K562 (cell line): Measurements from ENCODE around the gene TEX54. TPM values are rescaled to one million over a fixed set of nuclear protein-coding genes. Genes with fewer than 3 reads are reported as not detected.
A peak's percentile ranks its signal among the peaks of the same experiment; 100 is the strongest.

ENCODE experiments used
- ADNP ChIP-seq: fragments of 200-800 bp; sonication (Bioruptor generic); IDR thresholded peaks from 2 replicates; pipeline ENCODE4 v1.6.1; 2016; ENCODE audit warnings: missing genetic modification characterization, missing compliant biosample characterization
- BCL6 ChIP-seq: fragments of 250-450 bp; sonication (Bioruptor Pico); IDR thresholded peaks from 2 replicates; pipeline ENCODE4 v1.4.0; 2020
- CBX5 ChIP-seq: IDR thresholded peaks from 2 replicates; pipeline ENCODE4 v1.6.1; 2014; ENCODE audit warnings: low read depth, borderline replicate concordance
- ELF4 ChIP-seq: fragments of 450-650 bp; formaldehyde crosslinking; IDR thresholded peaks from 2 replicates; pipeline ENCODE4 v1.4.0; 2022; ENCODE audit warnings: missing genetic modification characterization
- FOXK1 ChIP-seq: sonication (generic); formaldehyde crosslinking; IDR thresholded peaks from 2 replicates; pipeline ENCODE4 v1.8.0; 2022; ENCODE audit warnings: missing genetic modification reagents, mild to moderate bottlenecking, borderline replicate concordance
- HDAC1 ChIP-seq, 2 experiments: fragments of 450-650 bp; IDR thresholded peaks; 2 replicates each; pipeline ENCODE4 v1.6.1; 2016 to 2017; ENCODE audit warnings: inconsistent platforms in 1 of 2, mild to moderate bottlenecking in 1 of 2, moderate library complexity in 1 of 2
- HMGN3 ChIP-seq: IDR thresholded peaks from 2 replicates; pipeline ENCODE4 v1.6.1; 2011; ENCODE audit warnings: borderline replicate concordance, low read depth, mild to moderate bottlenecking, mixed read lengths, low read length; ENCODE audit not compliant: insufficient read length; ENCODE audit errors: extremely low read depth
- JUN ChIP-seq, 2 experiments: sonication (generic) in 1 of 2; formaldehyde crosslinking in 1 of 2; IDR thresholded peaks; 2 replicates each; pipeline versions ENCODE4 v1.6.1 to v1.8.0; 2012 to 2022; ENCODE audit warnings: borderline replicate concordance in 2 of 2, mild to moderate bottlenecking in 2 of 2, improper control_type of control experiment in 1 of 2, low read depth in 1 of 2, low read length in 1 of 2, missing genetic modification reagents in 1 of 2
- LCOR ChIP-seq: sonication (generic); formaldehyde crosslinking; IDR thresholded peaks from 2 replicates; pipeline ENCODE4 v1.8.0; 2022; ENCODE audit warnings: mild to moderate bottlenecking, missing genetic modification reagents
- NR4A1 ChIP-seq, 2 experiments: fragments of 250-450 bp in 1 of 2; fragments of 450-650 bp in 1 of 2; sonication (Bioruptor Pico) in 1 of 2; IDR thresholded peaks; 2 replicates each; pipeline versions ENCODE4 v1.4.0 to v1.6.1; 2016 to 2020; ENCODE audit warnings: mild to moderate bottlenecking in 2 of 2, missing compliant biosample characterization in 1 of 2, missing genetic modification characterization in 1 of 2, moderate library complexity in 1 of 2
- POLR2AphosphoS5 ChIP-seq: IDR thresholded peaks from 2 replicates; pipeline ENCODE4 v1.6.1; 2011; ENCODE audit warnings: mild to moderate bottlenecking, low read depth, low read length, moderate library complexity; ENCODE audit not compliant: control insufficient read depth, insufficient read depth
- POU5F1 ChIP-seq: fragments of 150-350 bp; IDR thresholded peaks from 2 replicates; pipeline ENCODE4 v1.6.1; 2014; ENCODE audit warnings: borderline replicate concordance, low read length, low read depth, mild to moderate bottlenecking; ENCODE audit not compliant: partially characterized antibody
- PTRF ChIP-seq: fragments of 450-650 bp; IDR thresholded peaks from 2 replicates; pipeline ENCODE4 v1.6.1; 2016; ENCODE audit warnings: mild to moderate bottlenecking, missing genetic modification characterization, missing compliant biosample characterization
- RBM39 ChIP-seq: fragments of 200-400 bp; formaldehyde crosslinking; optimal IDR thresholded peaks from 2 replicates; pipeline ENCODE3; 2018; ENCODE audit warnings: low read depth, low read length
- SIN3A ChIP-seq, 2 experiments: fragments of 150-350 bp in 1 of 2; IDR thresholded peaks; 2 replicates each; pipeline ENCODE4 v1.6.1; 2011 to 2016; ENCODE audit warnings: borderline replicate concordance in 2 of 2, low read depth in 2 of 2, low read length in 2 of 2, mild to moderate bottlenecking in 2 of 2, moderate library complexity in 2 of 2; ENCODE audit not compliant: control insufficient read depth in 1 of 2
- TEAD1 ChIP-seq, 2 experiments: fragments of 450-650 bp in 1 of 2; sonication (generic) in 1 of 2; formaldehyde crosslinking; IDR thresholded peaks; 2 replicates each; pipeline versions ENCODE4 v1.4.0 to v1.8.0; 2020 to 2022; ENCODE audit warnings: mild to moderate bottlenecking in 2 of 2, missing genetic modification reagents in 1 of 2
- ZBTB1 ChIP-seq: sonication (generic); formaldehyde crosslinking; IDR thresholded peaks from 2 replicates; pipeline ENCODE4 v1.8.1; 2023; ENCODE audit warnings: missing genetic modification reagents, low read depth, mild to moderate bottlenecking, borderline replicate concordance
- ZFP30 ChIP-seq: fragments of 250-450 bp; sonication (Bioruptor Pico); IDR thresholded peaks from 2 replicates; pipeline ENCODE4 v1.8.0; 2022; ENCODE audit warnings: moderate library complexity, mild to moderate bottlenecking, inconsistent platforms, borderline replicate concordance
- ZFPM2 ChIP-seq: fragments of 250-450 bp; sonication (Bioruptor Pico); IDR thresholded peaks from 2 replicates; pipeline ENCODE4 v1.5.1; 2022; ENCODE audit warnings: mild to moderate bottlenecking
- ZNF589 ChIP-seq: fragments of 200-800 bp; sonication (Bioruptor generic); IDR thresholded peaks from 2 replicates; pipeline ENCODE4 v1.6.1; 2016; ENCODE audit warnings: low read depth, missing genetic modification characterization, missing compliant biosample characterization
- ZNF764 ChIP-seq: fragments of 250-450 bp; sonication (Bioruptor Pico); IDR thresholded peaks from 2 replicates; pipeline ENCODE4 v1.4.0; 2020; ENCODE audit warnings: low read depth, mild to moderate bottlenecking, moderate library complexity
- polyA plus RNA-seq, 8 experiments: library from polyadenylated mRNA; depleted of rRNA in 4 of 8; stranded (reverse) in 5 of 8; unstranded in 3 of 8; fragments of >200 nt; fragmentation: Nextera tagmentation in 2 of 8; fragmentation: Illumina TruSeq in 1 of 8; extraction: Ambion mirVana in 2 of 8; extraction: Trizol in 1 of 8; gene quantifications; 2 replicates each; pipeline versions ENCODE4 v1.2.1 to v1.2.3, GENCODE V29; 2011 to 2014; ENCODE audit warnings: inconsistent platforms in 1 of 8, missing spikeins in 1 of 8
- total RNA-seq, 7 experiments: library from RNA; depleted of rRNA in 6 of 7; stranded (reverse); fragments of >200 nt in 6 of 7; fragmentation: Illumina TruSeq in 2 of 7; extraction: Trizol in 2 of 7; gene quantifications; 2 replicates each; pipeline versions ENCODE4 v1.2.1 to v1.2.3, GENCODE V29; 2011 to 2021; ENCODE audit warnings: low replicate concordance in 1 of 7
- TF ChIP-seq, protein P1 (sequence below): fragments of 450-650 bp; IDR thresholded peaks from 2 replicates; pipeline ENCODE4 v1.6.1; 2014; ENCODE audit warnings: low read depth, mild to moderate bottlenecking, moderate library complexity, borderline replicate concordance
- TF ChIP-seq, protein P2 (sequence below): sonication (generic); formaldehyde crosslinking; IDR thresholded peaks from 2 replicates; pipeline ENCODE4 v1.8.0; 2022; ENCODE audit warnings: mild to moderate bottlenecking, missing genetic modification reagents, borderline replicate concordance
- TF ChIP-seq, protein P3 (sequence below): fragments of 250-450 bp; sonication (Bioruptor Pico); IDR thresholded peaks from 2 replicates; pipeline ENCODE4 v1.5.0; 2021

The TEX54 gene
- total and polyA plus RNA-seq, 9 of the 15 experiments (the other 6 are each of a cell fraction or from before 2014, with no cell fraction given) = not detected

DNA sequence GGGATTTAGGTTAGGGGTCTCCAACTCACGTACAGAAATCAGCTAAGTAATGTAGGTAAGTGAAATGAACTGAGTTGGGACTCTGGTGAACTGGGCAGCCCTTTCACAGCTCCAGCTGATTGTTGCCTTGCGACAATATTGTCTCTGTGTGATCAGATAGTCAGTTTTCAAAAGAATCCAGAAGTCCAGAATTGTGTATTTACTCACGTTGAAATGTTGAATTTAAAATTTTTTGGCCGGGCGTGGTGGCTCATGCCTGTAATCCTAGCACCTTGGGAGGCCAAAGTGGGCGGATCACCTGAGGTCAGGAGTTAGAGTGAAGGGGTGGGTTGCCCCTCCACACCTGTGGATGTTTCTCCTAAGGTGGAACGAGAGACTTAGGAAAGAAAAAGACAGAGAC lies 25.6 kb upstream of the TEX54 start (continued):
- TF ChIP-seq, protein P1, sequence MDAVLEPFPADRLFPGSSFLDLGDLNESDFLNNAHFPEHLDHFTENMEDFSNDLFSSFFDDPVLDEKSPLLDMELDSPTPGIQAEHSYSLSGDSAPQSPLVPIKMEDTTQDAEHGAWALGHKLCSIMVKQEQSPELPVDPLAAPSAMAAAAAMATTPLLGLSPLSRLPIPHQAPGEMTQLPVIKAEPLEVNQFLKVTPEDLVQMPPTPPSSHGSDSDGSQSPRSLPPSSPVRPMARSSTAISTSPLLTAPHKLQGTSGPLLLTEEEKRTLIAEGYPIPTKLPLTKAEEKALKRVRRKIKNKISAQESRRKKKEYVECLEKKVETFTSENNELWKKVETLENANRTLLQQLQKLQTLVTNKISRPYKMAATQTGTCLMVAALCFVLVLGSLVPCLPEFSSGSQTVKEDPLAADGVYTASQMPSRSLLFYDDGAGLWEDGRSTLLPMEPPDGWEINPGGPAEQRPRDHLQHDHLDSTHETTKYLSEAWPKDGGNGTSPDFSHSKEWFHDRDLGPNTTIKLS = no peak
- TF ChIP-seq ZFPM2 (CRISPR knock-in tag) = no peak
- TF ChIP-seq ZNF589 (CRISPR knock-in tag) = no peak
- TF ChIP-seq ELF4 = no peak
- no peak for TF ChIP-seq ADNP
- TF ChIP-seq LCOR (CRISPR knock-in tag) = no peak
- no peak for TF ChIP-seq FOXK1 (CRISPR knock-in tag)
- no peak for TF ChIP-seq RBM39
- no peak for TF ChIP-seq ZFP30 (CRISPR knock-in tag)
- TF ChIP-seq, protein P2, sequence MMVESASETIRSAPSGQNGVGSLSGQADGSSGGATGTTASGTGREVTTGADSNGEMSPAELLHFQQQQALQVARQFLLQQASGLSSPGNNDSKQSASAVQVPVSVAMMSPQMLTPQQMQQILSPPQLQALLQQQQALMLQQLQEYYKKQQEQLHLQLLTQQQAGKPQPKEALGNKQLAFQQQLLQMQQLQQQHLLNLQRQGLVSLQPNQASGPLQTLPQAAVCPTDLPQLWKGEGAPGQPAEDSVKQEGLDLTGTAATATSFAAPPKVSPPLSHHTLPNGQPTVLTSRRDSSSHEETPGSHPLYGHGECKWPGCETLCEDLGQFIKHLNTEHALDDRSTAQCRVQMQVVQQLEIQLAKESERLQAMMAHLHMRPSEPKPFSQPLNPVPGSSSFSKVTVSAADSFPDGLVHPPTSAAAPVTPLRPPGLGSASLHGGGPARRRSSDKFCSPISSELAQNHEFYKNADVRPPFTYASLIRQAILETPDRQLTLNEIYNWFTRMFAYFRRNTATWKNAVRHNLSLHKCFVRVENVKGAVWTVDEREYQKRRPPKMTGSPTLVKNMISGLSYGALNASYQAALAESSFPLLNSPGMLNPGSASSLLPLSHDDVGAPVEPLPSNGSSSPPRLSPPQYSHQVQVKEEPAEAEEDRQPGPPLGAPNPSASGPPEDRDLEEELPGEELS (CRISPR knock-in tag) = no peak
- TF ChIP-seq CBX5 = no peak
- no peak for TF ChIP-seq TEAD1 (CRISPR knock-in tag; IDR thresholded peaks at IDR 0.05)
- no peak for TF ChIP-seq HMGN3
- no peak for TF ChIP-seq ZNF764 (CRISPR knock-in tag)
- 0 out of 4 replicates have a peak, but pooled peaks of 1 of the 2 experiments have one; percentile 28 for TF ChIP-seq HDAC1 (IDR thresholded peaks at IDR 0.05)
- no peak for TF ChIP-seq ZBTB1
- no peak for TF ChIP-seq PTRF (tag)
- no peak for TF ChIP-seq POLR2AphosphoS5
- TF ChIP-seq JUN (IDR thresholded peaks at IDR 0.05; ENCODE audit: borderline replicate concordance, low read depth, low read length) = no peak
- no peak for TF ChIP-seq JUN (CRISPR knock-in tag; IDR thresholded peaks at IDR 0.05; ENCODE audit: borderline replicate concordance)
- no peak for TF ChIP-seq BCL6 (CRISPR knock-in tag)
- TF ChIP-seq, protein P3, sequence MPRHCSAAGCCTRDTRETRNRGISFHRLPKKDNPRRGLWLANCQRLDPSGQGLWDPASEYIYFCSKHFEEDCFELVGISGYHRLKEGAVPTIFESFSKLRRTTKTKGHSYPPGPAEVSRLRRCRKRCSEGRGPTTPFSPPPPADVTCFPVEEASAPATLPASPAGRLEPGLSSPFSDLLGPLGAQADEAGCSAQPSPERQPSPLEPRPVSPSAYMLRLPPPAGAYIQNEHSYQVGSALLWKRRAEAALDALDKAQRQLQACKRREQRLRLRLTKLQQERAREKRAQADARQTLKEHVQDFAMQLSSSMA (CRISPR knock-in tag) = no peak
- TF ChIP-seq SIN3A (IDR thresholded peaks at IDR 0.05; ENCODE audit: borderline replicate concordance in 2 of 2, control insufficient read depth in 1 of 2, low read depth in 2 of 2, low read length in 2 of 2) = peak; percentile 46 to 77; a peak in 2 of 4 replicates
- TF ChIP-seq NR4A1 (CRISPR knock-in tag; IDR thresholded peaks at IDR 0.05) = no peak
- no peak for TF ChIP-seq NR4A1 (tag; IDR thresholded peaks at IDR 0.05)
- TF ChIP-seq POU5F1 = no peak
